Fibroblast of lung (primary cell): ENCODE measurements around the gene ALOX5. TPM values are rescaled to one million over a fixed set of nuclear protein-coding genes. Genes with fewer than 3 reads are reported as not detected.
"Not testable (repeated sequence)": the region's sequence is repeated elsewhere in the genome, so short reads cannot be mapped to it uniquely, and the experiment has no call there.

Experiments
- DNase-seq, 2 donors: peaks; one replicate each; pipeline versions ENCODE4 v3.0.0 to v3.0.0-alpha.2; 2010; ENCODE audit warnings: low read depth in 2 of 2
- H2AFZ ChIP-seq: 2 replicates; pipeline ENCODE4 v1.5.1; 2012; ENCODE audit warnings: low read length, control low read depth, inconsistent platforms
- H3K27ac ChIP-seq: 2 replicates; pipeline ENCODE4 v1.5.1; 2011; ENCODE audit warnings: low read length, control low read depth; ENCODE audit not compliant: insufficient read depth
- H3K27me3 ChIP-seq: 2 replicates; pipeline ENCODE4 v1.5.1; 2011; ENCODE audit warnings: mild to moderate bottlenecking, low read length; ENCODE audit not compliant: control insufficient read depth, insufficient read depth
- H3K36me3 ChIP-seq: 2 replicates; pipeline ENCODE4 v1.5.1; 2011; ENCODE audit warnings: low read length; ENCODE audit not compliant: control insufficient read depth, insufficient read depth
- H3K4me1 ChIP-seq: 2 replicates; pipeline ENCODE4 v1.5.1; 2011; ENCODE audit warnings: low read length; ENCODE audit not compliant: control insufficient read depth, insufficient read depth; ENCODE audit errors: extremely low read depth
- H3K4me2 ChIP-seq: 2 replicates; pipeline ENCODE4 v1.5.1; 2011; ENCODE audit warnings: low read length, control low read depth; ENCODE audit not compliant: insufficient read depth; ENCODE audit errors: extremely low read depth
- H3K4me3 ChIP-seq, 4 experiments: fragments of 200-600 bp in 1 of 4; sonication (generic) in 1 of 4; replicated peaks in 1 of 4; 2 replicates each; pipeline ENCODE4 v1.5.1; 2011 to 2016; ENCODE audit warnings: low read length in 4 of 4, low read depth in 3 of 4, mild to moderate bottlenecking in 3 of 4, control low read depth in 2 of 4, inconsistent platforms in 1 of 4, mixed read lengths in 1 of 4; ENCODE audit not compliant: insufficient read depth in 1 of 4; ENCODE audit errors: control extremely low read depth in 1 of 4
- H3K79me2 ChIP-seq: 2 replicates; pipeline ENCODE4 v1.5.1; 2012; ENCODE audit warnings: mild to moderate bottlenecking, low read length, inconsistent platforms; ENCODE audit not compliant: control insufficient read depth, insufficient read depth
- H3K9ac ChIP-seq: 2 replicates; pipeline ENCODE4 v1.5.1; 2011; ENCODE audit warnings: mild to moderate bottlenecking, low read length, control low read depth; ENCODE audit not compliant: insufficient read depth
- H3K9me3 ChIP-seq: 2 replicates; pipeline ENCODE4 v1.5.1; 2012; ENCODE audit warnings: low read depth, low read length; ENCODE audit not compliant: control insufficient read depth, insufficient read depth
- H4K20me1 ChIP-seq: 2 replicates; pipeline ENCODE4 v1.5.1; 2011; ENCODE audit warnings: low read length; ENCODE audit not compliant: control insufficient read depth, insufficient read depth; ENCODE audit errors: extremely low read depth
- CTCF ChIP-seq, 2 donors: IDR thresholded peaks in 1 of 2; conservative IDR thresholded peaks in 1 of 2; 1 replicate in 1 of 2; 2 replicates in 1 of 2; pipeline ENCODE4 v1.5.1; 2011 to 2012; ENCODE audit warnings: low read length in 2 of 2, control low read depth in 1 of 2, inconsistent platforms in 1 of 2, low read depth in 1 of 2, mild to moderate bottlenecking in 1 of 2
- EZH2 ChIP-seq: IDR thresholded peaks from 2 replicates; pipeline ENCODE4 v1.5.1; 2012; ENCODE audit warnings: low read length, control low read depth, mild to moderate bottlenecking; ENCODE audit errors: missing control alignments
- polyA plus RNA-seq, 2 donors: library from polyadenylated mRNA; depleted of rRNA in 1 of 2; stranded (reverse) in 1 of 2; unstranded in 1 of 2; fragments of >200 nt; gene quantifications; 2 replicates each; pipeline ENCODE4 v1.2.1, GENCODE V29; 2011 to 2012; ENCODE audit warnings: missing spikeins in 1 of 2
- total RNA-seq: library from RNA; depleted of rRNA; stranded (reverse); fragments of >200 nt; gene quantifications from 2 replicates; pipeline ENCODE4 v1.2.1, GENCODE V29; 2014

ALOX5 gene
- total and polyA plus RNA-seq, 2 donors (not counting 1 experiment from before 2014, with no cell fraction given), result not detected

- DNase-seq, result no peak
- Histone ChIP-seq H3K4me3 (no peak overlapping the region), H3K4me2 (no peak overlapping the region), H3K27ac (no peak overlapping the region), H3K9me3 (no peaks in the 10 kb centered on the region), H3K79me2 (no peaks in the 10 kb centered on the region), H3K4me1 (no peaks in the 10 kb centered on the region), H3K36me3 (no peaks in the 10 kb centered on the region), H4K20me1 (no peaks in the 10 kb centered on the region), H3K27me3 (no peaks in the 10 kb centered on the region), H2AFZ (no peak overlapping the region), H3K9ac (no peak overlapping the region)
- TF ChIP-seq CTCF (conservative IDR thresholded peaks at IDR 0.05 in 1 of 2, IDR thresholded peaks at IDR 0.05 in 1 of 2; ENCODE audit: low read depth in 1 of 2, low read length in 2 of 2) (no peak), EZH2 (no peak)
These were observed 20.8 kb upstream of the ALOX5 start for GRCh38 chr10:45353186-45353585.

GRCh38 chr10:45354261-45354660 is 19.8 kb upstream of the ALOX5 start:
- TF ChIP-seq EZH2 (no peak), CTCF (conservative IDR thresholded peaks at IDR 0.05 in 1 of 2, IDR thresholded peaks at IDR 0.05 in 1 of 2; ENCODE audit: low read depth in 1 of 2, low read length in 2 of 2) (no peak)
- no peak overlapping the region for H3K9ac ChIP-seq
- no peaks in the 10 kb centered on the region for H3K79me2 ChIP-seq
- H3K36me3 ChIP-seq, result no peaks in the 10 kb centered on the region
- no peak overlapping the region for H3K4me3 ChIP-seq
- H3K4me2 ChIP-seq, result no peak overlapping the region
- no peak overlapping the region for H3K27ac ChIP-seq
- H4K20me1 ChIP-seq, result no peaks in the 10 kb centered on the region
- no peaks in the 10 kb centered on the region for H3K9me3 ChIP-seq
- H3K27me3 ChIP-seq, result no peaks in the 10 kb centered on the region
- no peak overlapping the region for H2AFZ ChIP-seq
- no peaks in the 10 kb centered on the region for H3K4me1 ChIP-seq
- no peak for DNase-seq

- TF ChIP-seq CTCF (conservative IDR thresholded peaks at IDR 0.05 in 1 of 2, IDR thresholded peaks at IDR 0.05 in 1 of 2; ENCODE audit: low read depth in 1 of 2, low read length in 2 of 2) (no peak), EZH2 (no peak)
- Histone ChIP-seq H3K79me2 (no peaks in the 10 kb centered on the region), H3K4me3 (no peak overlapping the region), H3K36me3 (no peaks in the 10 kb centered on the region), H3K9me3 (no peaks in the 10 kb centered on the region), H3K27me3 (no peaks in the 10 kb centered on the region), H3K9ac (no peak overlapping the region), H4K20me1 (no peaks in the 10 kb centered on the region), H2AFZ (no peak overlapping the region), H3K4me2 (no peak overlapping the region), H3K27ac (no peak overlapping the region), H3K4me1 (no peaks in the 10 kb centered on the region)
- no peak for DNase-seq
These were observed 18.5 kb upstream of the ALOX5 start for GRCh38 chr10:45355494-45355893.

GRCh38 chr10:45358961-45359360 is 15.1 kb upstream of the ALOX5 start:
- H4K20me1 ChIP-seq, DNase-seq, H3K9me3 ChIP-seq, H3K27ac ChIP-seq, H3K4me3 ChIP-seq, H3K4me2 ChIP-seq, H3K36me3 ChIP-seq, H3K79me2 ChIP-seq, H3K4me1 ChIP-seq, H3K9ac ChIP-seq, H3K27me3 ChIP-seq, H2AFZ ChIP-seq: not testable (repeated sequence)

GRCh38 chr10:45361983-45362799 is 11.8 kb upstream of the ALOX5 start:
- H3K9ac ChIP-seq, H2AFZ ChIP-seq, DNase-seq, H3K4me1 ChIP-seq, H4K20me1 ChIP-seq, H3K36me3 ChIP-seq, H3K9me3 ChIP-seq, H3K27ac ChIP-seq, H3K79me2 ChIP-seq, H3K4me3 ChIP-seq, H3K27me3 ChIP-seq, H3K4me2 ChIP-seq: not testable (repeated sequence)
